GM12892 (cell line): Measurements from ENCODE around the gene ZMYND10.

Experiments used
- POLR2AphosphoS5 ChIP-seq: IDR thresholded peaks from 2 replicates; pipeline ENCODE4 v1.6.1; 2011; ENCODE audit warnings: low read depth, low read length, control low read depth
- TAF1 ChIP-seq: IDR thresholded peaks from 2 replicates; pipeline ENCODE4 v1.6.1; 2011; ENCODE audit warnings: low read depth, mild to moderate bottlenecking, control low read depth, low read length, borderline replicate concordance

DNA sequence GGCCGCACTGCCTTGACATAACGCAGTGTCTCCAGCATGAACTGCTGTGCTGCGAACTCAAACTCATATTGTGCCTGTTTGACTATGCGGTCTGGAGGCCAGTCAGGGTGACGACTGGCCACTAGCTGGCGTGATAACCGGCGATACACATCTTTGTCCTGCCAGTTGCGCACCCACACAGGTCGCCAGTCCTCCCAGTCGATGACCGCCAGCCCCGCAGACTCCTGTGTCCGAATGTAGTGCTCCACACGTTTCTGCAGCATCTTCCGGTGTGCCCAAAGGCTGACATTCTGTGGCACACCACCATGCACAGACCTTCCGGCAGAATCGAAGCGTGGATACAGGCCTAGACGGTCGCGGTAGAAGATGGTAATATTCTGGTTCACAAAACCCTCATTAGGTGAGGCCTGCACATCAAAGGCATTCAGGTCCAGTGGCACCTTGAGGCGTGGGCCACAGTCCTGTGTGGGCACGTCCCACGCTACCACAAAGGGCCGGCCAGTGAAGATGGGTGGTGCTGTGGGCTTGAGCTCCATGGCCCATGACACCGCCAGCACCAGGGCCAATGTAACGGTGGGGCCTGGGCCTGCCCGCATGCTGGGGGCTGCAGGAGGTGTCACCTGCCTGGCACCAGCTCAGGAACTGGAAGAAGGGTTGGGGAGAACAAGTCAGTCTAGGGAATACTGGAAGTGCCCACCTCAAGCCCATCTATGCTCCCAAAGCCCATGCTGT, 25.5 kb downstream of the ZMYND10 start:
- TF ChIP-seq POLR2AphosphoS5 (no peak), TAF1 (no peak)
